ENCODE results near the gene SUGT1.
"Not testable (repeated sequence)": the region's sequence is repeated elsewhere in the genome, so short reads cannot be mapped to it uniquely, and the experiment has no call there.

The SUGT1 gene

GRCh38 chr13:52631083-52631690 lies 21.4 kb upstream of the SUGT1 start:
- H3K36me3 ChIP-seq (ENCODE audit: control insufficient read depth, insufficient read depth, low read length, severe bottlenecking), result peaks cover 26% of the 10 kb centered on the region
- not testable (repeated sequence) for H3K9me3 ChIP-seq (ENCODE audit: control insufficient read depth, low read length); H3K4me1 ChIP-seq (ENCODE audit: control insufficient read depth, insufficient read depth, low read length); DNase-seq (ENCODE audit: low read depth); H3K27me3 ChIP-seq (replicated peaks; ENCODE audit: control insufficient read depth, insufficient read depth, low read length); H3K4me3 ChIP-seq (ENCODE audit: low read length); H3K9ac ChIP-seq (ENCODE audit: low read length)

- Histone ChIP-seq H3K27me3 (replicated peaks; ENCODE audit: control insufficient read depth, insufficient read depth, low read length) (no peaks in the 10 kb centered on the region), H3K4me3 (ENCODE audit: low read length) (no peak overlapping the region), H3K36me3 (ENCODE audit: control insufficient read depth, insufficient read depth, low read length, severe bottlenecking) (peaks cover 12% of the 10 kb centered on the region), H3K9me3 (ENCODE audit: control insufficient read depth, low read length) (no peaks in the 10 kb centered on the region), H3K9ac (ENCODE audit: low read length) (no peak overlapping the region), H3K4me1 (ENCODE audit: control insufficient read depth, insufficient read depth, low read length) (peaks cover 2% of the 10 kb centered on the region)
- no peak for DNase-seq (ENCODE audit: low read depth)
These were observed 13.8 kb upstream of the SUGT1 start for GRCh38 chr13:52638666-52639328.

- no peak for DNase-seq (ENCODE audit: low read depth)
- Histone ChIP-seq H3K4me3 (ENCODE audit: low read length) (no peak within 1 kb of the TSS), H3K4me1 (ENCODE audit: control insufficient read depth, insufficient read depth, low read length) (peaks cover 9% of the 10 kb centered on the region), H3K9ac (ENCODE audit: low read length) (no peak within 1 kb of the TSS), H3K27me3 (replicated peaks; ENCODE audit: control insufficient read depth, insufficient read depth, low read length) (no peaks in the 10 kb centered on the region), H3K9me3 (ENCODE audit: control insufficient read depth, low read length) (no peaks in the 10 kb centered on the region), H3K36me3 (ENCODE audit: control insufficient read depth, insufficient read depth, low read length, severe bottlenecking) (peaks cover 12% of the 10 kb centered on the region)
These were observed 10.5 kb upstream of the SUGT1 start, which contains the start of gene HNRNPA1L2 for GRCh38 chr13:52642131-52642530. Gene HNRNPA1L2 (plus strand): TSS chr13:52642431. CDS start chr13:52642493, 62 bp downstream.

- Histone ChIP-seq H3K36me3 (ENCODE audit: control insufficient read depth, insufficient read depth, low read length, severe bottlenecking) (no peaks in the 10 kb centered on the region), H3K27me3 (replicated peaks; ENCODE audit: control insufficient read depth, insufficient read depth, low read length) (no peaks in the 10 kb centered on the region)
- DNase-seq (ENCODE audit: low read depth), result no peak
These were observed 8.5 kb upstream of the SUGT1 start for GRCh38 chr13:52644108-52644507.

GRCh38 chr13:52646967-52647366 lies 5.7 kb upstream of the SUGT1 start:
- H3K27me3 ChIP-seq (replicated peaks; ENCODE audit: control insufficient read depth, insufficient read depth, low read length), result no peaks in the 10 kb centered on the region
- H3K9ac ChIP-seq (ENCODE audit: low read length), result no peak overlapping the region
- H3K9me3 ChIP-seq (ENCODE audit: control insufficient read depth, low read length), result no peaks in the 10 kb centered on the region
- H3K4me1 ChIP-seq (ENCODE audit: control insufficient read depth, insufficient read depth, low read length), result peaks cover 19% of the 10 kb centered on the region
- no peak for DNase-seq (ENCODE audit: low read depth)
- no peak overlapping the region for H3K4me3 ChIP-seq (ENCODE audit: low read length)
- H3K36me3 ChIP-seq (ENCODE audit: control insufficient read depth, insufficient read depth, low read length, severe bottlenecking), result peaks cover 7% of the 10 kb centered on the region

More at GRCh38 chr13:52644108-52644507, 8.5 kb upstream of the SUGT1 start:
- Histone ChIP-seq H3K4me1 (ENCODE audit: control insufficient read depth, insufficient read depth, low read length) (peaks cover 9% of the 10 kb centered on the region), H3K4me3 (ENCODE audit: low read length) (no peak overlapping the region), H3K9ac (ENCODE audit: low read length) (no peak overlapping the region), H3K9me3 (ENCODE audit: control insufficient read depth, low read length) (no peaks in the 10 kb centered on the region)

GRCh38 chr13:52650731-52651130 lies 1.9 kb upstream of the SUGT1 start:
- peak overlapping the region; percentile 93 for H3K9ac ChIP-seq (ENCODE audit: low read length)
- H3K4me1 ChIP-seq (ENCODE audit: control insufficient read depth, insufficient read depth, low read length), result peaks cover 24% of the 10 kb centered on the region
- no peaks in the 10 kb centered on the region for H3K9me3 ChIP-seq (ENCODE audit: control insufficient read depth, low read length)
- H3K27me3 ChIP-seq (replicated peaks; ENCODE audit: control insufficient read depth, insufficient read depth, low read length), result no peaks in the 10 kb centered on the region
- DNase-seq (ENCODE audit: low read depth), result peak; percentile 5
- peak overlapping the region; percentile 96 for H3K4me3 ChIP-seq (ENCODE audit: low read length)
- H3K36me3 ChIP-seq (ENCODE audit: control insufficient read depth, insufficient read depth, low read length, severe bottlenecking), result peaks cover 7% of the 10 kb centered on the region

- H3K36me3 ChIP-seq (ENCODE audit: control insufficient read depth, insufficient read depth, low read length, severe bottlenecking), result peaks cover 7% of the 10 kb centered on the region
These were observed 790 bp upstream of the SUGT1 start for GRCh38 chr13:52651897-52652195.

GRCh38 chr13:52652980-52653303 lies 306 bp downstream of the SUGT1 start:
- peak overlapping the region; percentile 96 for H3K4me3 ChIP-seq (ENCODE audit: low read length)
- peaks cover 13% of the 10 kb centered on the region for H3K36me3 ChIP-seq (ENCODE audit: control insufficient read depth, insufficient read depth, low read length, severe bottlenecking)
- H3K4me1 ChIP-seq (ENCODE audit: control insufficient read depth, insufficient read depth, low read length), result peaks cover 24% of the 10 kb centered on the region
- DNase-seq (ENCODE audit: low read depth), result no peak
- peak overlapping the region; percentile 93 for H3K9ac ChIP-seq (ENCODE audit: low read length)
- H3K27me3 ChIP-seq (replicated peaks; ENCODE audit: control insufficient read depth, insufficient read depth, low read length), result no peaks in the 10 kb centered on the region
- no peaks in the 10 kb centered on the region for H3K9me3 ChIP-seq (ENCODE audit: control insufficient read depth, low read length)

More at GRCh38 chr13:52651897-52652195, 790 bp upstream of the SUGT1 start:
- peaks cover 24% of the 10 kb centered on the region for H3K4me1 ChIP-seq (ENCODE audit: control insufficient read depth, insufficient read depth, low read length)
- H3K4me3 ChIP-seq (ENCODE audit: low read length), result peak overlapping the region; percentile 96
- no peaks in the 10 kb centered on the region for H3K27me3 ChIP-seq (replicated peaks; ENCODE audit: control insufficient read depth, insufficient read depth, low read length)
- no peak for DNase-seq (ENCODE audit: low read depth)
- no peaks in the 10 kb centered on the region for H3K9me3 ChIP-seq (ENCODE audit: control insufficient read depth, low read length)
- H3K9ac ChIP-seq (ENCODE audit: low read length), result peak overlapping the region; percentile 93

- peaks cover 64% of the 10 kb centered on the region for H3K36me3 ChIP-seq (ENCODE audit: control insufficient read depth, insufficient read depth, low read length, severe bottlenecking)
- peaks cover 5% of the 10 kb centered on the region for H3K4me1 ChIP-seq (ENCODE audit: control insufficient read depth, insufficient read depth, low read length)
- no peak overlapping the region for H3K9ac ChIP-seq (ENCODE audit: low read length)
- no peak for DNase-seq (ENCODE audit: low read depth)
- H3K4me3 ChIP-seq (ENCODE audit: low read length), result no peak overlapping the region
- no peaks in the 10 kb centered on the region for H3K9me3 ChIP-seq (ENCODE audit: control insufficient read depth, low read length)
- no peaks in the 10 kb centered on the region for H3K27me3 ChIP-seq (replicated peaks; ENCODE audit: control insufficient read depth, insufficient read depth, low read length)
These were observed 6.7 kb downstream of the SUGT1 start for GRCh38 chr13:52659340-52659739.

- H3K4me1 ChIP-seq (ENCODE audit: control insufficient read depth, insufficient read depth, low read length), result no peaks in the 10 kb centered on the region
- peaks cover 91% of the 10 kb centered on the region for H3K36me3 ChIP-seq (ENCODE audit: control insufficient read depth, insufficient read depth, low read length, severe bottlenecking)
- no peak for DNase-seq (ENCODE audit: low read depth)
- H3K9me3 ChIP-seq (ENCODE audit: control insufficient read depth, low read length), result no peaks in the 10 kb centered on the region
- no peaks in the 10 kb centered on the region for H3K27me3 ChIP-seq (replicated peaks; ENCODE audit: control insufficient read depth, insufficient read depth, low read length)
- H3K4me3 ChIP-seq (ENCODE audit: low read length), result no peak overlapping the region
- no peak overlapping the region for H3K9ac ChIP-seq (ENCODE audit: low read length)
These were observed 11.6 kb downstream of the SUGT1 start for GRCh38 chr13:52664272-52664671.

- Histone ChIP-seq H3K4me1 (ENCODE audit: control insufficient read depth, insufficient read depth, low read length) (no peaks in the 10 kb centered on the region), H3K4me3 (ENCODE audit: low read length) (no peak overlapping the region), H3K9ac (ENCODE audit: low read length) (no peak overlapping the region), H3K27me3 (replicated peaks; ENCODE audit: control insufficient read depth, insufficient read depth, low read length) (no peaks in the 10 kb centered on the region), H3K9me3 (ENCODE audit: control insufficient read depth, low read length) (no peaks in the 10 kb centered on the region), H3K36me3 (ENCODE audit: control insufficient read depth, insufficient read depth, low read length, severe bottlenecking) (peaks cover 88% of the 10 kb centered on the region)
- peak; percentile 69 for DNase-seq (ENCODE audit: low read depth)
These were observed 12.7 kb downstream of the SUGT1 start for GRCh38 chr13:52665325-52665724.

- no peak overlapping the region for H3K4me3 ChIP-seq (ENCODE audit: low read length)
- H3K27me3 ChIP-seq (replicated peaks; ENCODE audit: control insufficient read depth, insufficient read depth, low read length), result no peaks in the 10 kb centered on the region
- H3K4me1 ChIP-seq (ENCODE audit: control insufficient read depth, insufficient read depth, low read length), result no peaks in the 10 kb centered on the region
- no peaks in the 10 kb centered on the region for H3K9me3 ChIP-seq (ENCODE audit: control insufficient read depth, low read length)
- H3K9ac ChIP-seq (ENCODE audit: low read length), result no peak overlapping the region
- H3K36me3 ChIP-seq (ENCODE audit: control insufficient read depth, insufficient read depth, low read length, severe bottlenecking), result peaks cover 61% of the 10 kb centered on the region
- DNase-seq (ENCODE audit: low read depth), result peak; percentile 10
These were observed 17.0 kb downstream of the SUGT1 start for GRCh38 chr13:52669677-52670076.
